Smooth muscle cell (in vitro differentiated cells): ENCODE measurements around the gene KDM4C. TPM values are rescaled to one million over a fixed set of nuclear protein-coding genes. Genes with fewer than 3 reads are reported as not detected.

Source experiments
- DNase-seq: peaks from one replicate; lab custom pipeline; 2025; ENCODE audit not compliant: unreplicated experiment; lab: John Stamatoyannopoulos, UW
- H2AFZ ChIP-seq: fragments of 200-600 bp; sonication (generic); 2 replicates; pipeline ENCODE4 v1.6.0; 2016; ENCODE audit warnings: antibody characterized with exemption, low read depth, mild to moderate bottlenecking
- H3F3A ChIP-seq: fragments of 200-600 bp; sonication (generic); 2 replicates; pipeline ENCODE4 v1.6.0; 2017; ENCODE audit warnings: antibody characterized with exemption, low read depth
- H3K27ac ChIP-seq: fragments of 200-600 bp; sonication (generic); 2 replicates; pipeline ENCODE4 v1.5.1; 2016; ENCODE audit warnings: low read depth, mild to moderate bottlenecking
- H3K27me3 ChIP-seq: fragments of 200-600 bp; sonication (generic); 2 replicates; pipeline ENCODE4 v1.6.1; 2016; ENCODE audit warnings: low read depth, mild to moderate bottlenecking
- H3K36me3 ChIP-seq: fragments of 200-600 bp; sonication (generic); 2 replicates; pipeline ENCODE4 v1.5.1; 2016; ENCODE audit warnings: low read depth
- H3K4me1 ChIP-seq: fragments of 200-600 bp; sonication (generic); 2 replicates; pipeline ENCODE4 v1.5.1; 2016; ENCODE audit warnings: low read depth
- H3K4me2 ChIP-seq: fragments of 200-600 bp; sonication (generic); 2 replicates; pipeline ENCODE4 v1.6.0; 2016; ENCODE audit warnings: mild to moderate bottlenecking
- H3K4me3 ChIP-seq: fragments of 200-600 bp; sonication (generic); 2 replicates; pipeline ENCODE4 v1.5.1; 2016; ENCODE audit warnings: mild to moderate bottlenecking
- H3K79me2 ChIP-seq: fragments of 200-600 bp; sonication (generic); 2 replicates; pipeline ENCODE4 v1.6.0; 2016; ENCODE audit warnings: low read depth, mild to moderate bottlenecking
- H3K9ac ChIP-seq: fragments of 200-600 bp; sonication (generic); 2 replicates; pipeline ENCODE4 v1.6.0; 2016; ENCODE audit warnings: low read depth
- H3K9me3 ChIP-seq: fragments of 200-600 bp; sonication (generic); replicated peaks from 2 replicates; pipeline ENCODE4 v1.5.1; 2016; ENCODE audit warnings: low read depth
- H4K20me1 ChIP-seq: fragments of 200-600 bp; sonication (generic); 2 replicates; pipeline ENCODE4 v1.6.0; 2016; ENCODE audit warnings: low read depth
- WGBS: methylation state at CpG from one replicate; pipeline ENCODE4 v1.1.7; 2016; ENCODE audit warnings: low lambda C conversion rate; 5-methylcytosine and 5-hydroxymethylcytosine counted together
- polyA plus RNA-seq: library from polyadenylated mRNA; unstranded; fragments of >200 nt; fragmentation: Nextera tagmentation; extraction: Ambion mirVana; gene quantifications from 2 replicates; pipeline ENCODE4 v1.2.1, GENCODE V29; 2016
- total RNA-seq: library from RNA; depleted of rRNA; stranded (reverse); fragments of >200 nt; gene quantifications from 2 replicates; pipeline ENCODE4 v1.2.3, GENCODE V29; 2014
- TF ChIP-seq, protein P1 (sequence below): fragments of 200-600 bp; sonication (generic); IDR thresholded peaks from 2 replicates; pipeline ENCODE4 v1.5.1; 2017; ENCODE audit warnings: borderline replicate concordance, mild to moderate bottlenecking, antibody characterized with exemption; ENCODE audit not compliant: insufficient read depth, poor library complexity, severe bottlenecking

Gene KDM4C
- total and polyA plus RNA-seq, 2 experiments from 2014 or later = 7.5 to 20.2 TPM

DNA sequence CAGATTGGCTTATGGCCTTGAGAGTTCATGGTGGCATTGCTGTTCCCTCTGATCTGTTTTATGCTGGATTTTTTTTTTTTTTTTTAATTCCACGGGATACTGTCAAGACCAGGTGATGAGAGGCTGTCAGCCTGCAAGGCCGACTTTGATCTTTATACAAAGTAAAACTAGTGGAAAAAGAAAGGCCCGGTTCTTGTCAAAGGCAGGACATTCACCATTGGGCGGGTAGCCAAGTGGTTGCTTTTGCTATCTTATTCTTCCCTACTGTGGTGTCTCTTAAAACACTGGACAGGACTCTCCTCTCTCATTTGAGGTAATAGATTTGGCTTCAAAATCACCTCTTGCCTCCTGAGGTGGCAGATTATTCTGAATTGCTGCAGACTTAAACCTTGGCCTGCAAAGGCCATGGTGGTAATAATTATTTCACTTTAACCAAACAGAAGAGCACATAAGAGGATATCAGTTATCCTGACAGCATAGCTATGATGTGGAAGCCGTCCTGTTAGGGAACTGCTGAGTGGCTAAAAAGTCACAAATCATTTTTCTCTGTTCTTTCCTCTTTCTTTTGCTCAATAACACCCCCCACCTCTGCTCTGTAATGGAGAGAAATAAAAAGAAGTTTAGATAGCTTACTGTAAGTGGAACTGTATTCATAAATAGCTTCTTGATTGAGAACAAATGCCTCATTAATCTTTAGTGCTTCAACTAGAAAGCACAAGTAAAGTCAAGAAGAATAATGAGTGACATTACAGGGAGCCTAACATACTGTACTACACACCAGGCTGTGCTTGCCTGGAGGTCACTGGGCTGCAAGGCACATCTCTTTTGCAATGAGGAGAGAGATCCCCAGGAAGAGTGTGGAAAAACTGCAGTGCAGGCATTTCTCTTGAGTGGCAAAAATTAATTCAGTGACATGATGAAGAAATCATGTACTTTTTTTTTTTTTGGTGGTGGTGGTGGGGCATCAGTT lies 275.6 kb downstream of the KDM4C start:
- H3F3A ChIP-seq = no peaks in the 10 kb centered on the region
- H3K4me3 ChIP-seq = no peak overlapping the region
- no peaks in the 10 kb centered on the region for H3K4me1 ChIP-seq
- no peaks in the 10 kb centered on the region for H4K20me1 ChIP-seq
- H3K9me3 ChIP-seq = no peaks in the 10 kb centered on the region
- DNase-seq = no peak
- TF ChIP-seq, protein P1, sequence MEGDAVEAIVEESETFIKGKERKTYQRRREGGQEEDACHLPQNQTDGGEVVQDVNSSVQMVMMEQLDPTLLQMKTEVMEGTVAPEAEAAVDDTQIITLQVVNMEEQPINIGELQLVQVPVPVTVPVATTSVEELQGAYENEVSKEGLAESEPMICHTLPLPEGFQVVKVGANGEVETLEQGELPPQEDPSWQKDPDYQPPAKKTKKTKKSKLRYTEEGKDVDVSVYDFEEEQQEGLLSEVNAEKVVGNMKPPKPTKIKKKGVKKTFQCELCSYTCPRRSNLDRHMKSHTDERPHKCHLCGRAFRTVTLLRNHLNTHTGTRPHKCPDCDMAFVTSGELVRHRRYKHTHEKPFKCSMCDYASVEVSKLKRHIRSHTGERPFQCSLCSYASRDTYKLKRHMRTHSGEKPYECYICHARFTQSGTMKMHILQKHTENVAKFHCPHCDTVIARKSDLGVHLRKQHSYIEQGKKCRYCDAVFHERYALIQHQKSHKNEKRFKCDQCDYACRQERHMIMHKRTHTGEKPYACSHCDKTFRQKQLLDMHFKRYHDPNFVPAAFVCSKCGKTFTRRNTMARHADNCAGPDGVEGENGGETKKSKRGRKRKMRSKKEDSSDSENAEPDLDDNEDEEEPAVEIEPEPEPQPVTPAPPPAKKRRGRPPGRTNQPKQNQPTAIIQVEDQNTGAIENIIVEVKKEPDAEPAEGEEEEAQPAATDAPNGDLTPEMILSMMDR = no peak
- no peak overlapping the region for H2AFZ ChIP-seq
- no peak overlapping the region for H3K9ac ChIP-seq
- H3K36me3 ChIP-seq = no peaks in the 10 kb centered on the region
- H3K79me2 ChIP-seq = no peaks in the 10 kb centered on the region
- H3K27ac ChIP-seq = no peak overlapping the region
- H3K4me2 ChIP-seq = no peak overlapping the region
- no peaks in the 10 kb centered on the region for H3K27me3 ChIP-seq
- 84% methylated on average over 5 of the region's 5 CpGs for WGBS

DNA sequence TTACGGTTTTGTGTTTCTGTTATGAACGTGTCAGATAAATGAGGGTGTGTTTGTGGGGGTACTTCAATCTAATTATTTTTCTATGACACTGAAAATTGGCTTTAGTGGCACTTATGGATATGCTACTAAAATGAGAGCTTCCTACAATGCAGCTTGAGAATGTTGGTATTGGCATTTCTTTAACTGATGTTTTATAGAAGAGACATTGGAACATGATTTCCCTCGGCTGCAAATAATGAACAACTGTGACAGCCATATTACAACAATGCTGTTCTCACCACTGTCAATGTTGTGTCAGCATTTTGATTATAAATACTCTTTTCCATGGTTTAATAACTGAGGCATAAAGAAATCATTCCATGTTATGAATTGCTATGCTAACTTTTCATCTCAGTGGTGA lies 279.4 kb downstream of the KDM4C start:
- H2AFZ ChIP-seq = no peak overlapping the region
- no peaks in the 10 kb centered on the region for H3K27me3 ChIP-seq
- H3F3A ChIP-seq = no peaks in the 10 kb centered on the region
- H4K20me1 ChIP-seq = no peaks in the 10 kb centered on the region
- no peaks in the 10 kb centered on the region for H3K79me2 ChIP-seq
- H3K27ac ChIP-seq = no peak overlapping the region
- no peak overlapping the region for H3K4me3 ChIP-seq
- H3K9ac ChIP-seq = no peak overlapping the region
- no peak for DNase-seq
- no peak overlapping the region for H3K4me2 ChIP-seq
- H3K36me3 ChIP-seq = no peaks in the 10 kb centered on the region
- H3K9me3 ChIP-seq = no peaks in the 10 kb centered on the region
- TF ChIP-seq, protein P1 = no peak
- 97% methylated on average over 3 of the region's 3 CpGs for WGBS
- H3K4me1 ChIP-seq = no peaks in the 10 kb centered on the region

DNA sequence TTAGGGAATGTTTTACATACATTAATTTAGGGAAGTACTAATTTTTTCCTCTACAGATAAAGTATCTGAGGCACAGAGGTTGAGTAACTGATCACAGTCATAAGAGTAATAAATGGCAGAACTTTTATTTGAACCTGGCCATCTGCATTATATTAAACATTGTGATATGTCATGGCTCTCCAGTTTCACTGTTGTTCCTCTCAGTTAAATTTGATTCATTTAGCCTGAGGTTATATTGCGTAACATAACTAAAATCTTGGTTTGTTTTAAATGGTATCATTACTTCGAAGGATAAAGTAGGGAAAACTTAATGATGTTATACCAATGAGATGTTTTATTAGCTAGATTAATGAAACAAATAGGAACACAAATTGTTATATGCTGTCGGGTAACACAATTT lies 284.4 kb downstream of the KDM4C start:
- Histone ChIP-seq H3K27me3 (no peaks in the 10 kb centered on the region), H2AFZ (no peak overlapping the region), H4K20me1 (peaks cover 3% of the 10 kb centered on the region), H3K9me3 (no peaks in the 10 kb centered on the region), H3K4me3 (no peak overlapping the region), H3K36me3 (peaks cover under 1% of the 10 kb centered on the region), H3F3A (no peaks in the 10 kb centered on the region), H3K4me2 (no peak overlapping the region), H3K79me2 (no peaks in the 10 kb centered on the region), H3K27ac (no peak overlapping the region), H3K9ac (no peak overlapping the region), H3K4me1 (no peaks in the 10 kb centered on the region)
- WGBS = 91% methylated on average over 3 of the region's 3 CpGs
- no peak for DNase-seq
- TF ChIP-seq, protein P1 = no peak
